H9 (cell line): ENCODE results near the gene MED9. TPM values are rescaled to one million over a fixed set of nuclear protein-coding genes. Genes with fewer than 3 reads are reported as not detected.
A peak's percentile ranks its signal among the peaks of the same experiment; 100 is the strongest.

Experiments
- DNase-seq: peaks from one replicate; pipeline ENCODE4 v3.0.0-alpha.2; 2017
- H2AFZ ChIP-seq: one replicate; pipeline ENCODE4 v1.6.1; 2013; ENCODE audit warnings: mild to moderate bottlenecking, low read length, control low read depth, moderate library complexity
- H2AK5ac ChIP-seq: 2 replicates; pipeline ENCODE4 v1.6.1; 2013; ENCODE audit warnings: low read length, control low read depth, mixed read lengths; ENCODE audit not compliant: insufficient read length
- H2BK120ac ChIP-seq: one replicate; pipeline ENCODE4 v1.6.1; 2013; ENCODE audit warnings: low read depth, mild to moderate bottlenecking, low read length, control low read depth, inconsistent platforms; ENCODE audit not compliant: poor library complexity, severe bottlenecking
- H2BK12ac ChIP-seq: 2 replicates; pipeline ENCODE4 v1.6.1; 2013; ENCODE audit warnings: low read length, control low read depth, mixed read lengths, low read depth; ENCODE audit not compliant: insufficient read length
- H2BK15ac ChIP-seq: 2 replicates; pipeline ENCODE4 v1.6.1; 2013; ENCODE audit warnings: low read depth, low read length, control low read depth
- H2BK20ac ChIP-seq: one replicate; pipeline ENCODE4 v1.6.1; 2013; ENCODE audit warnings: low read depth, mild to moderate bottlenecking, low read length, control low read depth, inconsistent platforms; ENCODE audit not compliant: poor library complexity, severe bottlenecking
- H2BK5ac ChIP-seq: 2 replicates; pipeline ENCODE4 v1.6.1; 2013; ENCODE audit warnings: low read length, control low read depth, mixed read lengths; ENCODE audit not compliant: insufficient read length
- H3K14ac ChIP-seq: 2 replicates; pipeline ENCODE4 v1.6.1; 2013; ENCODE audit warnings: low read length, control low read depth; ENCODE audit not compliant: insufficient read depth
- H3K18ac ChIP-seq: 2 replicates; pipeline ENCODE4 v1.6.1; 2013; ENCODE audit warnings: low read depth, mild to moderate bottlenecking, mixed read lengths, low read length, control low read depth; ENCODE audit not compliant: insufficient read length
- H3K23ac ChIP-seq: 2 replicates; pipeline ENCODE4 v1.6.1; 2013; ENCODE audit warnings: low read length, control low read depth, mixed read lengths, low read depth; ENCODE audit not compliant: insufficient read length
- H3K23me2 ChIP-seq: 2 replicates; pipeline ENCODE4 v1.6.1; 2013; ENCODE audit warnings: low read depth, mild to moderate bottlenecking, mixed read lengths, low read length, control low read depth; ENCODE audit not compliant: insufficient read length, poor library complexity, severe bottlenecking
- H3K27ac ChIP-seq: 2 replicates; pipeline ENCODE4 v1.5.1; 2013; ENCODE audit warnings: low read length, control low read depth, mixed read lengths, low read depth; ENCODE audit not compliant: insufficient read length
- H3K27me3 ChIP-seq: 2 replicates; pipeline ENCODE4 v1.6.1; 2013; ENCODE audit warnings: low read length, control low read depth, inconsistent platforms; ENCODE audit not compliant: insufficient read depth
- H3K4ac ChIP-seq: 2 replicates; pipeline ENCODE4 v1.6.1; 2013; ENCODE audit warnings: low read depth, mild to moderate bottlenecking, control low read depth, inconsistent platforms, low read length, moderate library complexity
- H3K4me1 ChIP-seq: 2 replicates; pipeline ENCODE4 v1.6.1; 2013; ENCODE audit warnings: low read length, control low read depth, inconsistent platforms; ENCODE audit not compliant: insufficient read depth
- H3K4me2 ChIP-seq: 2 replicates; pipeline ENCODE4 v1.6.1; 2013; ENCODE audit warnings: low read length, control low read depth, mixed read lengths; ENCODE audit not compliant: insufficient read length, insufficient read depth
- H3K56ac ChIP-seq: 2 replicates; pipeline ENCODE4 v1.6.1; 2013; ENCODE audit warnings: low read depth, mild to moderate bottlenecking, mixed read lengths, low read length, control low read depth; ENCODE audit not compliant: insufficient read length
- H3K79me1 ChIP-seq: 2 replicates; pipeline ENCODE4 v1.6.1; 2013; ENCODE audit warnings: low read depth, mild to moderate bottlenecking, moderate library complexity, low read length, control low read depth, inconsistent platforms; ENCODE audit not compliant: insufficient read depth, poor library complexity, severe bottlenecking
- H3K79me2 ChIP-seq: 2 replicates; pipeline ENCODE4 v1.6.1; 2013; ENCODE audit warnings: low read length, control low read depth, inconsistent platforms; ENCODE audit not compliant: insufficient read depth
- H3K9ac ChIP-seq: 2 replicates; pipeline ENCODE4 v1.6.1; 2013; ENCODE audit warnings: low read length, control low read depth, mixed read lengths; ENCODE audit not compliant: insufficient read length; ENCODE audit errors: extremely low read depth
- H3K9me3 ChIP-seq: one replicate; pipeline ENCODE4 v1.6.1; 2013; ENCODE audit warnings: low read depth, low read length, inconsistent platforms; ENCODE audit not compliant: control insufficient read depth
- H3T11ph ChIP-seq: one replicate; pipeline ENCODE4 v1.6.1; 2013; ENCODE audit warnings: mild to moderate bottlenecking, low read length, control low read depth, inconsistent platforms
- H4K20me1 ChIP-seq: one replicate; pipeline ENCODE4 v1.6.1; 2013; ENCODE audit not compliant: control insufficient read depth, insufficient read length, insufficient read depth
- H4K5ac ChIP-seq: 2 replicates; pipeline ENCODE4 v1.6.1; 2013; ENCODE audit warnings: low read depth, mild to moderate bottlenecking, mixed read lengths, low read length, control low read depth; ENCODE audit not compliant: insufficient read length
- H4K8ac ChIP-seq: replicated peaks from 2 replicates; pipeline ENCODE4 v1.6.1; 2013; ENCODE audit warnings: low read length, control low read depth, mixed read lengths, low read depth; ENCODE audit not compliant: insufficient read length
- H4K91ac ChIP-seq: 2 replicates; pipeline ENCODE4 v1.6.1; 2013; ENCODE audit warnings: low read depth, mild to moderate bottlenecking, moderate library complexity, mixed read lengths, low read length, control low read depth; ENCODE audit not compliant: insufficient read length
- H3K27ac Mint-ChIP-seq, 3 experiments: 2 replicates in 2 of 3; 3 replicates in 1 of 3; pipeline ENCODE4 v1.8.0; 2020 to 2021; ENCODE audit warnings: mixed read lengths in 3 of 3, mild to moderate bottlenecking in 1 of 3, moderate library complexity in 1 of 3
- H3K27me3 Mint-ChIP-seq: 2 replicates; pipeline ENCODE4 v1.8.0; 2021; ENCODE audit warnings: low read depth, mild to moderate bottlenecking, moderate library complexity, mixed read lengths
- H3K36me3 Mint-ChIP-seq, 3 experiments: 2 replicates in 2 of 3; 3 replicates in 1 of 3; pipeline ENCODE4 v1.8.0; 2020 to 2021; ENCODE audit warnings: low read depth in 3 of 3, mixed read lengths in 3 of 3; ENCODE audit not compliant: insufficient read depth in 1 of 3
- H3K4me1 Mint-ChIP-seq, 2 experiments: 2 replicates each; pipeline ENCODE4 v1.8.0; 2020; ENCODE audit warnings: mixed read lengths in 2 of 2
- H3K4me3 Mint-ChIP-seq, 2 experiments: 2 replicates in 1 of 2; 3 replicates in 1 of 2; pipeline ENCODE4 v1.8.0; 2020 to 2021; ENCODE audit warnings: mild to moderate bottlenecking in 2 of 2, mixed read lengths in 2 of 2, moderate library complexity in 1 of 2
- H3K9me3 Mint-ChIP-seq, 2 experiments: 2 replicates in 1 of 2; 3 replicates in 1 of 2; pipeline ENCODE4 v1.8.0; 2020; ENCODE audit warnings: mild to moderate bottlenecking in 2 of 2, mixed read lengths in 2 of 2, moderate library complexity in 1 of 2
- CTCF ChIP-seq: fragments of 200-600 bp; sonication (generic); conservative IDR thresholded peaks from 3 replicates; pipeline ENCODE4 v1.8.0; 2021; ENCODE audit warnings: antibody characterized with exemption, mild to moderate bottlenecking
- whole genome bisulfite sequencing: extraction: QIAGEN DNeasy Blood & Tissue Kit; methylation state at CpG from one replicate; pipeline ENCODE4 v1.1.7; 2013; ENCODE audit warnings: missing lambda C conversion rate, low lambda C conversion rate, mixed read lengths; ENCODE audit not compliant: insufficient read length; ENCODE audit errors: extremely low coverage; 5-methylcytosine and 5-hydroxymethylcytosine counted together
- total RNA-seq: library from RNA; stranded (reverse); gene quantifications from 2 replicates; pipeline ENCODE4 v1.2.1, GENCODE V29; 2021

MED9 gene
- total RNA-seq, 1 experiment from 2014 or later: 20.0 TPM

DNA sequence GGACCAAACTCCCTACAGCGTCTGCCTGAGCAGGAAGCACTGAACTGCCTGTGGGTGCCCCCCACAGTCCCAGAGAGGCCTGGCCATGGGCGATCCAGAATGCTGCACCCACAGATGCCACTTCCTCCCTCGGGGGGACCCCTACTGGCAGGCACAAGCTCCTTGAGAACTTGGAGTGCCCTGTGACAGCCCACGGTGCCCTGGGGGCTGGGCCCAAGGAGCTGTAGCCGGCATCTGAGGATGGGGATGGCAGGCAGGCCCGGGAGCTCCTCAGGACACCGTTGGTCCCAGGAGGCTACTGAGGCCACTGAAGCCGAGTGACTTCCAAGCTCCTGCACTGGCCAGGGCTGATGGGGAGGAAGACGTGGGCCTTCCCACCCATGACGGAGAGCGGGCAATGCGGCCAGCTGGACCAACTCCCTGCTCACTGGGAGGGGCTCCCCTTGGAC is 34.5 kb downstream of the MED9 start:
- Histone ChIP-seq H3K9me3 (no peaks in the 10 kb centered on the region), H3K23me2 (no peaks in the 10 kb centered on the region), H3K9ac (no peak overlapping the region), H3K4me2 (no peak overlapping the region), H4K91ac (no peak overlapping the region), H3K27ac (no peak overlapping the region), H3K14ac (no peak overlapping the region; the same call in 1 of the 2 replicates), H3K79me1 (no peaks in the 10 kb centered on the region), H3K4me1 (peaks cover 4% of the 10 kb centered on the region; the same call in 1 of the 2 replicates), H3K56ac (no peak overlapping the region), H3K18ac (no peak overlapping the region), H3K27me3 (no peaks in the 10 kb centered on the region), H2BK120ac (no peak overlapping the region), H3K4ac (no peak overlapping the region), H3K79me2 (no peaks in the 10 kb centered on the region), H4K20me1 (no peaks in the 10 kb centered on the region), H2BK15ac (no peak overlapping the region), H3T11ph (no peak overlapping the region), H3K23ac (no peak overlapping the region), H2BK20ac (no peak overlapping the region), H2AK5ac (no peak overlapping the region), H4K5ac (no peak overlapping the region), H2AFZ (no peak overlapping the region), H4K8ac (no peak overlapping the region), H2BK5ac (no peak overlapping the region), H2BK12ac (no peak overlapping the region)
- Mint-ChIP-seq H3K4me1 (peaks cover 21 to 25% of the 10 kb centered on the region in 2 experiments), H3K4me3 (no peak overlapping the region), H3K27me3 (no peaks in the 10 kb centered on the region), H3K27ac (peak overlapping the region in 1 of 3 experiments; percentile 57; a peak in 1 of 7 replicates), H3K36me3 (no peaks in the 10 kb centered on the region; a peak in 2 of 7 replicates), H3K9me3 (no peaks in the 10 kb centered on the region)
- TF ChIP-seq CTCF: no peak
- DNase-seq: no peak
- no CpG with 5 or more reads among the region's 12 CpGs for WGBS
